T-helper 22 cell (primary cell): ENCODE data around the gene CALCA.

Experiments used
- DNase-seq: peaks from one replicate; pipeline ENCODE4 v3.0.0-alpha.2; 2020; ENCODE audit warnings: low read depth

CALCA gene

DNA sequence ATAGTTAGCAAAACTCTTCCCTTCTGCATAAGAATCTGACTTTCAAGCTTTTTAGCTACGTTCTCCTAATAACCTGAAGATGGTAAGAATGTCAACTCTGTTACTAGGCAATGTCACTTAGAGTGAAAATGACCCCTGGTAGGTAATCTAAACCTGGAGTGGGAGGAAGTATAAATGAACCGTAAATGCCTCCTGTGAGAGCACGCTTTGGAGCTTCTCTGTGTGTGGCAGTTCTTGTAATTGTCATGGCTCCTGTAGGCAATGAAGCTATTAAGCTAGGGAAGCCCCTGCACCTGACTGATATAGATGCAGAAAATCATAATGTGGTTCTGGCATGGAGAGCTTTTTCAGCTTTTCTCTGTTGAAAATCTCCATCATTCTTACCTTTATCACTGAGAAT, 29.4 kb downstream of the CALCA start:
- no peak for DNase-seq

DNA sequence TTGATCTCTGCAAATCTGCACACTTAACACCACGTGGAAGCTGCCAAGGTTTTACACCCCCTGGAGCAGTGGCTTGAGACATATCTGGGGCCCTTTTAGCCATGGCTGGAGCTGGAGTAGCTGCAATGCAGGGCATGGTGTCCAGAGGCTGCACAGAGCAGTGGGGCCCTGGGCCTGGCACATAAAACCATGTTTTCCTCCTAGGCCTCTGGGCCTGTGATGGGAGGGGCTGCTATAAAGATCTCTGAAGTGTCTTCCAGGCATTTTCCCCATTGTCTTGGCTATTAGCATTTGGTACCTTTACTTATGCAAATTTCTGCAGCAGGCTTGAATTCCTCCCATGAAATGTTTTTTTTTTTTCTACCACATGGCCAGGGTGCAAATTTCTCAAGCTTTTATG, 33.2 kb downstream of the CALCA start:
- DNase-seq = no peak

DNA sequence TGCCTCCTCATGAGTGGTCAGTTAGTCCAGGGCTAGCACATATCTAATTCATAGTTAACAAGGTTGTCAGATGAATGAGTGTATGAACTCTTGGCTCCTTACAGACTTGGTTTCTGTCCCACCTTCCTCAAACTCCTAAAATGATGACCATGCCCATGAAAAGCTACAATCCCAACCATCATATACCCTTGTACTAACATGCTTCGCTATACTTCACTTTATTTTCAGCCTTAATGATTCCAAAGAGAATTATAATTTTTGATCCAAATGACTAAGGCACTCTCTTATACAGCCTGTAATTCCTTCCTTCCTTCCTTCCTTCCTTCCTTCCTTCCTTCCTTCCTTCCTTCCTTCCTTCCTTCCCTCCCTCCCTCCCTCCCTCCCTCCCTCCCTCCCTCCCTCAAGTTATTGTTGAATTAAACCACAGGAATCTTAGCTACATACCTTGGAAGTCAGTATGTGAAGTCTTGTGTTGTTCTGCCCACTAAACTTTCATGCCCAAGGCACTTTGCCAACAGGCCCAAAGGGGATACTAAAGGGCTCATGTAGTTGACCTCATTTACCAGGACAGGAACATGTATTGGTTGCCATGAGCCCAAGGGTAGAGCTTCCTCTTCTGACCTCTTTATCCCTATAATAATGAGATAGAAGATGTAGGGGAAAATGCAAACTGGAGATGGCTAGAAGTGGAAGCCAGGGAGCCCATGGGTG, 37.4 kb downstream of the CALCA start:
- no peak for DNase-seq

DNA sequence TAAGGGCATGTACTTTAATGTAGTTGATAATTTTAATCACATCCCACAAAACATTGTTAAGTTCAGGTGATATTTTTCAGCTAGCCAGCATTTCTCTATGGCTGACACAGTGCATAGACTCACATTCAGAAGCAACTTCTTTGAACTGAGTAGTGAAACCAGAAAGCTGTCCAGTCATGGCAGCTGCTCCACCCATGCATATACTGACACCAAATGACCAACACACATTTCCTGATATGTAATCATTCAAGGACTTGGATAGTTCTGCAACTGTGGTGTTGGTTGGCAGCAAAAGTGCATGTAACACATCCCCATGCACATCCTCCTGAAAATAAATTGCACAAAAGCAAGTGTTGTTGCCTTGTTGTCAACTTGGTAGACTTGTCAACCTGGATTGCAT, 39.7 kb downstream of the CALCA start:
- DNase-seq = no peak

DNA sequence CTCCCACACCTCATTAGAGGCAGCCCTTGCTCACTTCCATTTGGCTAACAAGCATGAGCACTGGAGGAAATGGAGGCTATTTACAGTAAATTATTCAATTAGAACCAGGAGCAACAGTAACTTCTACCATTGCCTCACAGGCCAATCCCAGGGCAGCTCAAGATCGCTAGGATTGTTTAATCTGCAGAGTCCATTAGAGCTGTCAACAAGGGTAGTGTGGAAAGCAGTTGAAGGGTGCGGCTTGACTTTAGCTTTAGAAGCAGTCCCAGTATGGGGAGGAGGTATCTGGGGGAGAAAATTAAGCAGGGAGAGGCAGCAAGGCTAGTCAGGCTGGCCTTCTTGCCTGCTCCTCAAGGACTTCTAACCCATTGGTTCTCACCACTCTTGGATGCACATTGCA, 41.8 kb downstream of the CALCA start:
- DNase-seq = no peak

DNA sequence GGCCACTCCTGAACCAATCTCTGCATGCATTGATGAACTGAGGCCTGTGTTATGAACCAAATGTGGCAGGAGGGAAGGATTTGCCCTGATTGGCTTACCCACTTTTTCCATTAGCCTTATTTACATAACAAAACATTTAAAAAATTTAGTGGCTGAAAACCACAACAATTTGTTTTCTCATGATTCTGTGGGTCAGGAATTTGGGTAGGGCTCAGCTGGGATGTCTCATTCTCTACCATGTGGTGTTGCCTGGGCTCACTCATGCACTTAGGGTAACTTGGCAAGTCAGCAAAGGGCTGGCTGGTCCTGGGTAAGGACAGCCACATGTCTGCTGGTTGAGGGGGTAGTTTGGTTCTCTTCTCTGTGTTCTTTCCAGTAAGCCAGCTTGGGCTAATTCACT, 45.0 kb downstream of the CALCA start:
- DNase-seq = no peak

DNA sequence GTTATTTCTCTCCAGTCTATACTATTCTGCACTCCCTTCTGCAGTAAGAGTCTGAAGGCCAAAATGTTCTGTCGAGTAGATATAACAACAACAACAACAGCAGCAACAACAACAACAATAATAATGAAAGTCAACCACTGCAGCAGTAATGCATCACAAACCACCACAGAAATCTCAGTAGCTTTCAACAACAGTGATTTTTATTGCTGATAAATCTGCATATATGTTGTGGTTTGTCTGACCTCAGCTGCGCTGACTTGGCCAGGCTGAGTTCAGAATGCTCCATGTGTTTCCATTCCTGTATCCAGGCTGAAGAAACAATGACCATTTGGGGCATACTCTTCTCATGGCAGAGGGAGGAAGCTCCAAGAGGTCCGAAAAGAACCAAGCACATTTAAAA, 47.8 kb downstream of the CALCA start:
- DNase-seq = no peak
